NCI-H524 (cell line): ENCODE results near the gene OR1F1.
A peak's percentile ranks its signal among the peaks of the same experiment; 100 is the strongest.
"Not testable (repeated sequence)": the region's sequence is repeated elsewhere in the genome, so short reads cannot be mapped to it uniquely, and the experiment has no call there.

ENCODE experiments used
- DNase-seq, 2 experiments: peaks; one replicate each; lab custom pipeline; 2025; lab: John Stamatoyannopoulos, UW

Gene OR1F1

GRCh38 chr16:3187798-3188674 lies at the start of gene OR1F1:
Gene OR1F1, plus strand, starts transcription at chr16:3188204.
- DNase-seq: peak; percentile 81 to 85

GRCh38 chr16:3138342-3138741 lies 49.7 kb upstream of the OR1F1 start:
- no peak for DNase-seq

GRCh38 chr16:3138823-3139426 lies 49.1 kb upstream of the OR1F1 start:
- DNase-seq: no peak

DNA sequence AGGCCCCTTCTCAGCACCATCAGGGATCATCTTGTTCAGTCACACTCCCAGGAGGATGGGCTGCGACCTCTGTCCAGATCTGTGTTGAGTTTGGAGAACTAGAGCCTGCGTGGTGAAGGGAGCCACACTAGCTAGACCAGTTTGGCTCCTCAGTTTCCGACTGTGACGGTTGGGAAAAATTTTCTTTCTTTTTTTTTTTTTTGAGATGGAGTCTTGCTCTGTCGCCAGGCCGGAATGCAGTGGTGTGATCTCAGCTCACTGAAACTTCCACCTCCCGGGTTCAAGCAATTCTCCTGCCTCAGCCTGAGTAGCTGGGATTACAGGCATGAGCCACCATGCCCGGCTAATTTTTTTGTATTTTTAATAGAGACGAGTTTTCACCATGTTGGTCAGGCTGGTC lies 48.4 kb upstream of the OR1F1 start:
- not testable (repeated sequence) for DNase-seq

DNA sequence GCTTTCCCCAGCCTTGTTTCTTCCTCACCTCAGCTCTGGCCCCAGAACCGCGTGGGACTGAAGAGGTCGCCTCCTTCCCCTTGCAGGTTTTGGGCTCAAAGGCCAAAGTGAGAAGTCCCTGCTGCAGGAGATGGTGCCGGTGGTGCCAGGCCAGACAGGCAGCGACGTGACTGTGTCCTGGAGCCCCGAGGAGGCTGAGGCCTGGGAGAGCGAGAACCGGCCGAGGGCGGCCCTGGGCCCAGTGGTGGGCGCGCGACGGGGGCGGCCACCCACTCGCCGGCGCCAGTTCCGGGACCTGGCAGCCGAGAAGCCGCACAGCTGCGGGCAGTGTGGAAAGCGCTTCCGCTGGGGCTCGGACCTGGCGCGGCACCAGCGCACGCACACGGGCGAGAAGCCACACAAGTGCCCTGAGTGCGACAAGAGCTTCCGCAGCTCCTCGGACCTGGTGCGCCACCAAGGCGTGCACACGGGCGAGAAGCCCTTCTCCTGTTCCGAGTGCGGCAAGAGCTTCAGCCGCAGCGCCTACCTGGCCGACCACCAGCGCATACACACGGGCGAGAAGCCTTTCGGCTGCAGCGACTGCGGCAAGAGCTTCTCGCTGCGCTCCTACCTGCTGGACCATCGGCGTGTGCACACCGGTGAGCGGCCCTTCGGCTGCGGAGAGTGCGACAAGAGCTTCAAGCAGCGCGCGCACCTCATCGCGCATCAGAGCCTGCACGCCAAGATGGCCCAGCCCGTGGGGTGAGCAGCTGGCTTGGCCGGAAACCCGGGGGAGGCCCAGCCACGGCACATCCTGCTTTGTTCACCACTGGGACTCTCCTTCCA lies 47.2 kb upstream of the OR1F1 start:
- DNase-seq: no peak

DNA sequence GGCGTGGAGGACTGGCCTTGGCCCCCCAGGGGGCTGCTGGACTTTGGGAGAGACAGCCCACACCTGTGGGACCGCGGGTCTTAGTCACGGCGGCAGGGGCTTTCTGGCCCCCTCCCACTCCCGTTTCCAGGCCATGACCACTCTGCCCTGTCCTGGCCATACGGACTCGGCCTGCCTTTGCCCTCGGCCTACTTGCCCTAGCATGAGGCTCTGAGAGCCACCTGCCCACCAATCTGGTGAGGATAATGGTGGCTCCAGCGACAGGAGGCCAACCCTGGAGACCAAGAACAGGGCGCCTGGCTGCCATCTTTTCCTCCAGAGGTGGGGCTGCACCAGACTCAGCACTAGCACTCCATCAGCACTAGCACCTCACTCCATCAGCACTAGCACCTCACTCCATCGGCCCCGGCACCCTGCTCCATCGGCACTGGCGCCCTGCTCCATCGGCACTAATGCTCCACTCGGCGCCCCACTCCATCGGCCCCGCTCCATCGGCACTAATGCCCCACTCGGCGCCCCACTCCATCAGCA lies 46.2 kb upstream of the OR1F1 start:
- DNase-seq: no peak

DNA sequence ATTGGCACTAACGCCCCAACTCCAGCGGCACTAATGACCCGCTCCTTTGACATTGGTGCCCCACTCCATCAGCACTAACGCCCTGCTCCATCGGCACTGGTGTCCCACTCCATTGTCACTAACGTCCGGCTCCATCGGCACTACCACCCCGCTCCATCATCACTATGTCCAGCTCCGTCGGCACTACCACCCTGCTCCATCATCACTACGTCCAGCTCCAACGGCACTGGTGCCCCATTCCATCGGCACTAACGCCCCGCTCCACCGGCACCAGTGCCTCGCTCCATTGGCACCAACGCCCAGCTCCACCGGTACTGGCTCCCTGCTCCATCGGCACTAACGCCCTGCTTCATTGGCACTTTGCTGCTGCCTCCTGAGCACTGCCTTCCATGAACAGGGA lies 45.7 kb upstream of the OR1F1 start:
- no peak for DNase-seq

DNA sequence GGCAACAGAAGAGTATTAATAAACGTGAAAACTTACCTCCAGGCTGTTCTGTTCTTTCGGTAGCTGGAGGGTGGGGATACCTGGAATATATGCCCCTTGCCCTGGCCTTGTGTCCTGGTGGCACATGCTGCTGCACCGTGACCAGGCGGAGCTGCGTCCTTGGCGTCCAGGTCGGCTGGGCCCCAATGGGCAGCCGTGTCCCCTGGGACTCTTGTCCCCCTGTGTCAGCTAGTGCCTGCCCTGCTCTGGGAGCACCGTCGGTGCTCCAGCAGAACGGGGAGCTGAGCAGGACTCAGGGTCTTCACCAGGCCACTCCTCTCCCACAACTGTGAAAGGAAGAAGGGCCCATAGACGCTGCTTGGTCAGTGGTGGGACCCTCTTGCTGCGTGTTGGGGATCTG lies 45.2 kb upstream of the OR1F1 start:
- DNase-seq: no peak

DNA sequence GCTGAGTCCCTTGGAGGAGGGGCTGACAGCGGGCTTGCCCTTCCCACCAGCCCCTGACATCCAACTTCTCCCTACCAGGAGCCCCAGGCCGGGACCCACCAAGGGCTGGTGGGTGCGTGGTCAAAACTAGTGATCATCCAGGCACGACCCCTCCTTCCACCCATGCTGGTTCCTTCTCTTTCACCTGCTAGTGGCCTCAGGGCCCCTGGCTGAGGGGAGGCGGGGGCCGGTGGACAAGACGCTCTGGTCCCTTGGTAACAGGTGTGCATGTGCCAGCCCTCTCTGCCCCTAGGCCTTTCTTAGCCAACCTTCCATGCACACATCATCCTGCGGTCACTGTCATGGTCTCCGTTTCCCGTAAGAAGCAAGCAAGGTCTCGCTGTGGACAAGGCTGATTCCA lies 44.8 kb upstream of the OR1F1 start:
- no peak for DNase-seq

- DNase-seq: peak; percentile 76 to 83
Measured at GRCh38 chr16:3143598-3144320, 44.2 kb upstream of the OR1F1 start.

DNA sequence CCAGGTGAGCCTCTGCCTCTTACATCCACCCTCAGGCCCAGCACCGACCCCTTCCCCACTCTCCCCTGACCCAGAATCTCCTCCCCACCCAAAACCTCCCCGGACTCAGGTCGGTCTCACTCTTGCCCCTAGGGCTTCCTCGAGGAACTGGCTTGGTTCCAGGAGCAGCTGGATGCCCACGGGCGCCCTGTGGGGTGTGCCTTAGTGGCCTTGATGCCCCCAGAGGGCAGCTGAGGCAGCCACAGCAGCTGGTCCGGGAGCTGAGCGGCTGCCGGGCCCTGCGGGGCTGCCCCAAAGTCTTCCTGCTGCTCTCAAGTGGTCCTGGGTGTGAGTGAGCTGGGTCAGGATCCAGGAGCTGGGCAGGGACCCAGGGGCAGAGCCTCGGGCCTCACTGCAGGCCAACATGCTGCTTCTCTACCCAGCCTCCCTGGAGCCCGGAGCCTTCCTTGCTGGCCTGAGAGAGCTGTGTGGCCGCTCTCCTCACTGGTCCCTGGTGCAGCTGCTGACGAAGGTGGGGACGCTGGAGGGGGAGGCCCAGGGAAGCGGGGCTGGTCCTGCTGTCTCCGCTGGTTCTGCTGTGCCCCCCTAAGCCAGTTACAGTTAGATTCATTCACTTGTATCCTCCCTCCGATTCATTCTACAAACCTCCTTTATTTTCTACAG lies 43.6 kb upstream of the OR1F1 start:
- DNase-seq: peak in 1 of 2 experiments; percentile 29

DNA sequence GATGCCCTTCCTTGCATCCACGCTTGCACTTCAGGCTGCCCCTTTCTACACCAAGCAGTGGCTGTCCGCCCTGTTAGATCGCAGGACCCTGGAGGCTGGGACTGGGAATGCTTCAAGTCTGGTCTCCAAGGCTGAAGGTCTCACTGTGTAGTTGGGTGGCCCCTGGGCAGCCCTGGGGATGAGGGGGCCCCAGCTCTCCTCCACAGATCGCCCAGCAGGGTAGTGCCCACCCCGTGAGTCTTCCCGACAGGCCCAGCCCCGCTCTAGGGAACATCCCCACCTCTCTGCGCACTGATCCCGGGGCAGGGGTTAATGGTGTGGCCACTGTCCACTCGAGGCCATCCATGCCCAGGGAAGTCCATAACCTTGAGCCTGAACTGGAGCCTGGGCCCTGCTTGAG lies 42.9 kb upstream of the OR1F1 start:
- DNase-seq: no peak

DNA sequence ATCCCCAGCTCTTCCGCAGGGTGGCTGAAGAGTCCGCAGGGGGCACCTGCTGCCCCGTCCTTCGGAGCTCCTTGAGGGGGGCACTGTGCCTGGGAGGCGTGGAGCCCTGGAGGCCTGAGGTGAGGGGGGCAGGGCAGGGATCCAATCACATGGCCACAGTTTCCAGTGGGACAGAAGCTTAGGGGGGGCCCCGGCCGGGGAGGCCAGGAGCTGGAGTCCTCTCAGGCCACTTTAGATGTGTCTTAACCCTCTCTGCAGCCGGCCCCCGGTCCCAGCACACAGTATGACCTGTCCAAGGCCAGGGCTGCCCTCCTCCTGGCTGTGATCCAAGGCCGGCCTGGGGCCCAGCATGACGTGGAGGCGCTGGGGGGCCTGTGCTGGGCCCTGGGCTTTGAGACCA lies 42.3 kb upstream of the OR1F1 start:
- DNase-seq: no peak

- DNase-seq: no peak
Measured at GRCh38 chr16:3147046-3147756, 40.8 kb upstream of the OR1F1 start.

GRCh38 chr16:3147757-3148104 lies 40.3 kb upstream of the OR1F1 start:
- no peak for DNase-seq

DNA sequence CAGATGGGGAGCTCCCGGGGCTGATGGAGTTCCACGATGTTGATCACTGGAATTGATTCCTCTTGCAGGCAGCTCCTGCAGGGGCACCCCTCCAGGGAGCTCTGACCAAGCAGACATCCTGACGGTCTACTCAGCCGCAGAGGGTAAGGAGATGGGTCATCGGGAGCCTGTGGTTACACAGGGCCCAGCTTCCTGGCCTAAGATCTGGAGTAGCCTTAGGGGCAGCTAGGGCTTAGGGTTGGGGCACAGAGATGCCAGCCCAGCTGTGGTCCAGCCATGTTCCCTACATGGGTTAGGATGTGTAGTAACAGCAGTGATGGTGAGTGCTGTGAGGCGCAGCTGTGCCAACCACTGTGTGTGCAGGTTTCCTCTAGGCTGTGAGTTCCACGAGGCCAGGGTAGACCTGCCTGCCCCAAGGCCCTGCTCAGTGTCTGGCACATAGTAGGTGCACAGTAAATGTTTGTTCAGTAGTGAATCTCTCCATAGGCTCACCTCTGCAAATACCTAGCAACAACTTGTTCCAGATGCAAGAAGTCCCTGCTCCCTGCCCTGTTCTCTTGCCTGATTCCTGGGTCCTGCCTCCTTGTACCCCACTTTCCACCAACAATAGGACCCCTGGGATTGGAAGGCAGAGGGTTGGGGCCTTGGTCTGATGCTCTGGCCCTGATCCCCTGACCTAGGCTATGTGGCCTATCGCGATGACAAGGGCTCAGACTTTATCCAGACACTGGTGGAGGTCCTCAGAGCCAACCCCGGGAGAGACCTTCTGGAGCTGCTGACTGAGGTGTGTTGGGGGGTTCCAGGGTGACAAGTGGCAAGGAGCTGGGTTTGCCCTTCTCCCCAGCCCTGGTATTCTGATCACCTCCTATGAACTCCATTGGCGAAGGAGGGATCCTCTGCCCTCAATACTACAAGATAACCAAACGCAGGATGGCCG lies 39.5 kb upstream of the OR1F1 start:
- no peak for DNase-seq

DNA sequence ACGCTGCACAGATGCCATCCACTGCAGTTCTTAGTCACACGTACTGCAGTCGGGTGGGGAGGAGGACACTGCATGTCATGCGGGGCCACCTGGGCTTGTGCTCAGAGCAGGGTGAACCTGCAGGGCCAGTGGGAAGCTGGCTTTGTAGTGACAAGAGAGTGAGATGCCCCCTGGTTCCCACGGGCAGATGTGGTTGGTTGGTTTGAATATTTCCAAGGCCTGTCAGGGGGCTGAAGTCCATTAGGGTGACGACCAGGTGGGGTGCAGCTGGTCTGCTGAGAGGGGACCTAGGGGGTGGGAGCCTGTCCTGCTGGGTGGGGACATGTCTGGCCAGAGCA lies 38.8 kb upstream of the OR1F1 start:
- DNase-seq: no peak

DNA sequence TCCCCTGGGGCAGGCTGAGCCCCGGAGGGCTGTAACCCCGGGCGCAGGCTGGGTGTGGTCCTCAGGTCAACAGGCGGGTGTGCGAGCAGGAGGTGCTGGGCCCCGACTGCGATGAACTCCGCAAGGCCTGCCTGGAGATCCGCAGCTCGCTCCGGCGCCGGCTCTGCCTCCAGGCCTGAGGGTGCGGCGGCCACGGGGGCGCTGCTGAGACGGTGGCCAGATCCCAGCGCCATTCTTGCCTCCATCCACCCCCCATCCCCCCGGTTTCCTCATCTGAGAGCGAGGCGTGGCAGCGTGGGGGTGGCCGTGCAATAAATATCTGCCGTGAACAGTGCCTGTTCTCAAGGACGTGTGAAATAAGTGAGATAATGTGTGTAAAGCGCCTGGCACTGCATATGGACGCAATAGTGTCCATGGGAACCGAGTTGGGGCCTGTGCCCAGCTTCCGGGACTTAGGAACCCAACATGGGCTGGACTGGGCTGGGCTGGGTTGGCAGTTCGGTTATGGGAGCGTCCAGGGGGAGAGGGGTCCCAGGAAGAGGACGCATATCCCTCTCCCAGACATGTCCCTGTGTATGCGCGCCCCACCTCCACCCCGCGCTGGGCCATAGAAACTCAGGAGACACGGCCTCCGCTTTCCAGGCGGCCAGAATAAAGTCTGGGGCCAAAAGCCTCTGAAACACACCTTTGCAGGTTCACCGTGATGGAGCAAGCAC lies 38.2 kb upstream of the OR1F1 start:
- peak in 1 of 2 experiments; percentile 61 for DNase-seq
